SK-N-SH treated with all-trans-retinoic acid at 6 μM for 48 hours (cell line): Measurements from ENCODE around the gene ZNF583.

Experiments
- ATAC-seq: fragments of 200-7000 bp; cut with Tn5 transposase; 3 replicates; pipeline ENCODE4 v1.9.1; 2020; ENCODE audit warnings: mild to moderate bottlenecking, moderate library complexity
- ARNTL ChIP-seq: fragments of 450-650 bp; formaldehyde crosslinking; IDR thresholded peaks from 2 replicates; pipeline ENCODE4 v1.5.0; 2020; ENCODE audit warnings: low read depth, mild to moderate bottlenecking, moderate library complexity, borderline replicate concordance
- BACH2 ChIP-seq: fragments of 250-450 bp; sonication (Bioruptor Pico); IDR thresholded peaks from 2 replicates; pipeline ENCODE4 v1.9.0; 2021; ENCODE audit warnings: mild to moderate bottlenecking, borderline replicate concordance
- CSDC2 ChIP-seq: fragments of 250-450 bp; sonication (Bioruptor Pico); IDR thresholded peaks from 2 replicates; pipeline ENCODE4 v1.5.0; 2020; ENCODE audit warnings: mild to moderate bottlenecking, moderate library complexity
- ESRRG ChIP-seq: fragments of 250-450 bp; sonication (Bioruptor Pico); IDR thresholded peaks from 2 replicates; pipeline ENCODE4 v1.6.1; 2021; ENCODE audit warnings: mild to moderate bottlenecking
- GLIS3 ChIP-seq: fragments of 250-450 bp; sonication (Bioruptor Pico); IDR thresholded peaks from 2 replicates; pipeline ENCODE4 v1.5.0; 2020; ENCODE audit warnings: mild to moderate bottlenecking, moderate library complexity
- ISL1 ChIP-seq: fragments of 250-450 bp; sonication (Bioruptor Pico); IDR thresholded peaks from 2 replicates; pipeline ENCODE4 v2.1.2; 2022; ENCODE audit warnings: mild to moderate bottlenecking, moderate library complexity
- OSR1 ChIP-seq: fragments of 250-450 bp; sonication (Bioruptor Pico); IDR thresholded peaks from 2 replicates; pipeline ENCODE4 v1.8.0; 2022; ENCODE audit warnings: moderate library complexity, mild to moderate bottlenecking, inconsistent platforms
- PPARA ChIP-seq: fragments of 250-450 bp; sonication (Bioruptor Pico); IDR thresholded peaks from 2 replicates; pipeline ENCODE4 v1.5.0; 2020; ENCODE audit warnings: mild to moderate bottlenecking, borderline replicate concordance
- RARB ChIP-seq: fragments of 250-450 bp; sonication (Bioruptor Pico); IDR thresholded peaks from 2 replicates; pipeline ENCODE4 v1.8.0; 2021; ENCODE audit warnings: mild to moderate bottlenecking, moderate library complexity
- SNAI2 ChIP-seq: fragments of 250-450 bp; sonication (Bioruptor Pico); IDR thresholded peaks from 2 replicates; pipeline ENCODE4 v1.5.0; 2020; ENCODE audit warnings: mild to moderate bottlenecking, moderate library complexity
- TCF4 ChIP-seq: fragments of 250-450 bp; sonication (Bioruptor Pico); IDR thresholded peaks from 2 replicates; pipeline ENCODE4 v1.8.0; 2021; ENCODE audit warnings: mild to moderate bottlenecking, moderate library complexity, borderline replicate concordance
- TOX ChIP-seq: fragments of 250-450 bp; sonication (Bioruptor Pico); IDR thresholded peaks from 2 replicates; pipeline ENCODE4 v1.8.0; 2021; ENCODE audit warnings: mild to moderate bottlenecking, moderate library complexity, borderline replicate concordance
- ZC3H10 ChIP-seq: fragments of 250-450 bp; sonication (Bioruptor Pico); IDR thresholded peaks from 2 replicates; pipeline ENCODE4 v1.5.1; 2021; ENCODE audit warnings: mild to moderate bottlenecking, moderate library complexity
- ZFP3 ChIP-seq: fragments of 250-450 bp; sonication (Bioruptor Pico); IDR thresholded peaks from 2 replicates; pipeline ENCODE4 v1.5.0; 2020; ENCODE audit warnings: mild to moderate bottlenecking, moderate library complexity
- ZFP30 ChIP-seq: fragments of 450-650 bp; formaldehyde crosslinking; IDR thresholded peaks from 2 replicates; pipeline ENCODE4 v1.5.0; 2022; ENCODE audit warnings: mild to moderate bottlenecking, moderate library complexity
- ZNF70 ChIP-seq: fragments of 450-650 bp; formaldehyde crosslinking; IDR thresholded peaks from 2 replicates; pipeline ENCODE4 v1.5.0; 2020; ENCODE audit warnings: mild to moderate bottlenecking, moderate library complexity
- ZNF8 ChIP-seq: fragments of 450-650 bp; formaldehyde crosslinking; IDR thresholded peaks from 2 replicates; pipeline ENCODE4 v1.5.0; 2020; ENCODE audit warnings: mild to moderate bottlenecking, moderate library complexity
- TF ChIP-seq, protein P1 (sequence below): fragments of 250-450 bp; sonication (Bioruptor Pico); IDR thresholded peaks from 2 replicates; pipeline ENCODE4 v1.8.0; 2021; ENCODE audit warnings: low read depth, mild to moderate bottlenecking, moderate library complexity, borderline replicate concordance
- TF ChIP-seq, protein P2 (sequence below): fragments of 250-450 bp; sonication (Bioruptor Pico); IDR thresholded peaks from 2 replicates; pipeline ENCODE4 v1.8.0; 2020; ENCODE audit warnings: mild to moderate bottlenecking, moderate library complexity, borderline replicate concordance
- TF ChIP-seq, protein P3 (sequence below): fragments of 250-450 bp; sonication (Bioruptor Pico); IDR thresholded peaks from 2 replicates; pipeline ENCODE4 v1.5.0; 2020; ENCODE audit warnings: mild to moderate bottlenecking, moderate library complexity
- TF ChIP-seq, protein P4 (sequence below): fragments of 250-450 bp; sonication (Bioruptor Pico); IDR thresholded peaks from 2 replicates; pipeline ENCODE4 v1.5.1; 2020; ENCODE audit warnings: low read depth, mild to moderate bottlenecking, moderate library complexity
- TF ChIP-seq, protein P5 (sequence below): fragments of 250-450 bp; sonication (Bioruptor Pico); IDR thresholded peaks from 2 replicates; pipeline ENCODE4 v1.5.1; 2021; ENCODE audit warnings: mild to moderate bottlenecking, moderate library complexity

The ZNF583 gene

DNA sequence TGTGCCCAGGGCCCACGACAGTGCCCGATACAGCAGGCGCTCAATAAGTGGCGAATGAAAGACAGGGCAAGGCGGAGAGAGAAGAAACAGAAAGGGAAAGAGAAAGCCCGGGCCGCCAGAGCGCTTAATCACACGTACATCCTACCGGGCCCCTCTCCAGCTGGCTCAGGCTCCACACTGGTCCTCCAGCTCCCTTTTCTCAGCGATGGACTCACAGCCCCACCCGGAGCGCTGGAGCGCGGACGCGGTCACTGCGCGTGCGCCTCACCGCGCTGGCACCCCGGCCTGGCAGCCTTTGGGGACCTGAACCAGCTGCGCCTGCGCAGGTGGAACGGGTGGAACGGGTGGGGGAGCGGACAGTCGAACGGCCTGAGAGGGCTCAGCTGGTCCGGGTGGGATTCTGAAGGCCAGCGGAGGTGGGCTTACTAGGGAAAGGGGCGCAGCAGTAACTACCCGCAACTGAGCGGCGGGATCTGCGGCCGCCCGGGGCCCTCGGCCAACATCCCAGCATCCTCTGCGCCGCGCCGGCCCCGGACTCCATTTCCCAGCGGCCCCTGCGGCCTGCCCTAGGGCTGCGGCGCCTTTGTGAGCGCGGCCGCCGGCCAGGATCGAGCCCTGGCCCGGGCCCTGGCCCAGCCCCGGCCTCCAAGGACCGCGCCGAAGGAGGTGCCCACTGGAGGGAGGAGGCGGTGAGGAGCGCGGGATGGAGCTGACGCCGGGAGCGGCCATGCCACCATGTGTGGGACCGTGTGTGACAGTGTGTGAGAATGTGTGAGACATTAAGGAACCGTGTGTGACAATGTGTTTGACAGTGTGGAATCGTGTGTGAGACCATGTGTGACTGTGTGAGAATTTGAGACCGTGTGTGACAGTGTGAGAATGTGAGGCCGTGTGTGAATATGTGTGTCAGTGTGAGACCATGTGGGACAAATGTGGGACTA lies at the start of gene ZNF583:
ZNF583 (plus strand) TSS at position 569 of the 941 bp plus-strand sequence. CDS start 2,783 bp downstream, outside the sequence.
- ATAC-seq = peak; percentile 99
- TF ChIP-seq ARNTL (CRISPR knock-in tag) (no peak), GLIS3 (CRISPR knock-in tag) (no peak), ZFP30 (CRISPR knock-in tag) (no peak), ISL1 (no peak), CSDC2 (CRISPR knock-in tag) (no peak), RARB (CRISPR knock-in tag) (no peak), TCF4 (CRISPR knock-in tag) (no peak), OSR1 (CRISPR knock-in tag) (no peak), ZFP3 (CRISPR knock-in tag) (peak; percentile 79; the same call in 1 of the 2 replicates)
- TF ChIP-seq, protein P1, sequence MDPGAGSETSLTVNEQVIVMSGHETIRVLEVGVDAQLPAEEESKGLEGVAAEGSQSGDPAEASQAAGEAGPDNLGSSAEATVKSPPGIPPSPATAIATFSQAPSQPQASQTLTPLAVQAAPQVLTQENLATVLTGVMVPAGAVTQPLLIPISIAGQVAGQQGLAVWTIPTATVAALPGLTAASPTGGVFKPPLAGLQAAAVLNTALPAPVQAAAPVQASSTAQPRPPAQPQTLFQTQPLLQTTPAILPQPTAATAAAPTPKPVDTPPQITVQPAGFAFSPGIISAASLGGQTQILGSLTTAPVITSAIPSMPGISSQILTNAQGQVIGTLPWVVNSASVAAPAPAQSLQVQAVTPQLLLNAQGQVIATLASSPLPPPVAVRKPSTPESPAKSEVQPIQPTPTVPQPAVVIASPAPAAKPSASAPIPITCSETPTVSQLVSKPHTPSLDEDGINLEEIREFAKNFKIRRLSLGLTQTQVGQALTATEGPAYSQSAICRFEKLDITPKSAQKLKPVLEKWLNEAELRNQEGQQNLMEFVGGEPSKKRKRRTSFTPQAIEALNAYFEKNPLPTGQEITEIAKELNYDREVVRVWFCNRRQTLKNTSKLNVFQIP (CRISPR knock-in tag) = no peak
- TF ChIP-seq, protein P2, sequence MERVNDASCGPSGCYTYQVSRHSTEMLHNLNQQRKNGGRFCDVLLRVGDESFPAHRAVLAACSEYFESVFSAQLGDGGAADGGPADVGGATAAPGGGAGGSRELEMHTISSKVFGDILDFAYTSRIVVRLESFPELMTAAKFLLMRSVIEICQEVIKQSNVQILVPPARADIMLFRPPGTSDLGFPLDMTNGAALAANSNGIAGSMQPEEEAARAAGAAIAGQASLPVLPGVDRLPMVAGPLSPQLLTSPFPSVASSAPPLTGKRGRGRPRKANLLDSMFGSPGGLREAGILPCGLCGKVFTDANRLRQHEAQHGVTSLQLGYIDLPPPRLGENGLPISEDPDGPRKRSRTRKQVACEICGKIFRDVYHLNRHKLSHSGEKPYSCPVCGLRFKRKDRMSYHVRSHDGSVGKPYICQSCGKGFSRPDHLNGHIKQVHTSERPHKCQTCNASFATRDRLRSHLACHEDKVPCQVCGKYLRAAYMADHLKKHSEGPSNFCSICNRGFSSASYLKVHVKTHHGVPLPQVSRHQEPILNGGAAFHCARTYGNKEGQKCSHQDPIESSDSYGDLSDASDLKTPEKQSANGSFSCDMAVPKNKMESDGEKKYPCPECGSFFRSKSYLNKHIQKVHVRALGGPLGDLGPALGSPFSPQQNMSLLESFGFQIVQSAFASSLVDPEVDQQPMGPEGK (CRISPR knock-in tag) = peak; percentile 83; the same call in 1 of the 2 replicates

DNA sequence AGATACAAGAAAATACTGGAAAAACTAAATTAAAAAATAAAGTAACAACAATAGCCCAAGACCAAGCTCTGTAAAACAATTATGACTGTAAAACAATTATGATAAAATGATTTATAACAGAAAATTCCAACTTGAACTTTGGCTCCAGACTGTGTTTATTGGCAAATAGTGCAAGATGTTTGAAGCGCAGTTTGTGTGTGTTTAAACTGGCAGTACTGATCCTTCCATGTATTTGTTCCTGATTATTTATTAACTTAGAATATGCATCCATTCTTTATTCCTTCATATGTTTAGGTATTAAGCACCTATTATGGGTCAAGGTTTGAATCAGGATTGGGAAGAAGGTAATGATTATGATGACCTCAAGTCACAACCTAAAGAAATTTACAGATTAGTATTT lies 48.6 kb upstream of the ZNF583 start:
- no peak for ATAC-seq
- TF ChIP-seq ZFP30 (CRISPR knock-in tag) = no peak
- TF ChIP-seq, protein P2 (CRISPR knock-in tag) = no peak
- TF ChIP-seq ZC3H10 (CRISPR knock-in tag) = no peak
- no peak for TF ChIP-seq ISL1
- TF ChIP-seq, protein P3, sequence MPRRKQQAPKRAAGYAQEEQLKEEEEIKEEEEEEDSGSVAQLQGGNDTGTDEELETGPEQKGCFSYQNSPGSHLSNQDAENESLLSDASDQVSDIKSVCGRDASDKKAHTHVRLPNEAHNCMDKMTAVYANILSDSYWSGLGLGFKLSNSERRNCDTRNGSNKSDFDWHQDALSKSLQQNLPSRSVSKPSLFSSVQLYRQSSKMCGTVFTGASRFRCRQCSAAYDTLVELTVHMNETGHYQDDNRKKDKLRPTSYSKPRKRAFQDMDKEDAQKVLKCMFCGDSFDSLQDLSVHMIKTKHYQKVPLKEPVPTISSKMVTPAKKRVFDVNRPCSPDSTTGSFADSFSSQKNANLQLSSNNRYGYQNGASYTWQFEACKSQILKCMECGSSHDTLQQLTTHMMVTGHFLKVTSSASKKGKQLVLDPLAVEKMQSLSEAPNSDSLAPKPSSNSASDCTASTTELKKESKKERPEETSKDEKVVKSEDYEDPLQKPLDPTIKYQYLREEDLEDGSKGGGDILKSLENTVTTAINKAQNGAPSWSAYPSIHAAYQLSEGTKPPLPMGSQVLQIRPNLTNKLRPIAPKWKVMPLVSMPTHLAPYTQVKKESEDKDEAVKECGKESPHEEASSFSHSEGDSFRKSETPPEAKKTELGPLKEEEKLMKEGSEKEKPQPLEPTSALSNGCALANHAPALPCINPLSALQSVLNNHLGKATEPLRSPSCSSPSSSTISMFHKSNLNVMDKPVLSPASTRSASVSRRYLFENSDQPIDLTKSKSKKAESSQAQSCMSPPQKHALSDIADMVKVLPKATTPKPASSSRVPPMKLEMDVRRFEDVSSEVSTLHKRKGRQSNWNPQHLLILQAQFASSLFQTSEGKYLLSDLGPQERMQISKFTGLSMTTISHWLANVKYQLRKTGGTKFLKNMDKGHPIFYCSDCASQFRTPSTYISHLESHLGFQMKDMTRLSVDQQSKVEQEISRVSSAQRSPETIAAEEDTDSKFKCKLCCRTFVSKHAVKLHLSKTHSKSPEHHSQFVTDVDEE (CRISPR knock-in tag) = no peak
- TF ChIP-seq PPARA (CRISPR knock-in tag) = no peak
- no peak for TF ChIP-seq ESRRG (CRISPR knock-in tag)
- TF ChIP-seq TOX (CRISPR knock-in tag) = no peak
- no peak for TF ChIP-seq CSDC2 (CRISPR knock-in tag)
- no peak for TF ChIP-seq ZNF8 (CRISPR knock-in tag)
- TF ChIP-seq ZFP3 (CRISPR knock-in tag) = no peak
- TF ChIP-seq BACH2 = no peak
- TF ChIP-seq, protein P4, sequence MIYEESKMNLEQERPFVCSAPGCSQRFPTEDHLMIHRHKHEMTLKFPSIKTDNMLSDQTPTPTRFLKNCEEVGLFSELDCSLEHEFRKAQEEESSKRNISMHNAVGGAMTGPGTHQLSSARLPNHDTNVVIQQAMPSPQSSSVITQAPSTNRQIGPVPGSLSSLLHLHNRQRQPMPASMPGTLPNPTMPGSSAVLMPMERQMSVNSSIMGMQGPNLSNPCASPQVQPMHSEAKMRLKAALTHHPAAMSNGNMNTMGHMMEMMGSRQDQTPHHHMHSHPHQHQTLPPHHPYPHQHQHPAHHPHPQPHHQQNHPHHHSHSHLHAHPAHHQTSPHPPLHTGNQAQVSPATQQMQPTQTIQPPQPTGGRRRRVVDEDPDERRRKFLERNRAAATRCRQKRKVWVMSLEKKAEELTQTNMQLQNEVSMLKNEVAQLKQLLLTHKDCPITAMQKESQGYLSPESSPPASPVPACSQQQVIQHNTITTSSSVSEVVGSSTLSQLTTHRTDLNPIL = no peak
- TF ChIP-seq ZNF70 = no peak
- TF ChIP-seq SNAI2 (CRISPR knock-in tag) = no peak
- TF ChIP-seq TCF4 (CRISPR knock-in tag) = no peak
- no peak for TF ChIP-seq GLIS3 (CRISPR knock-in tag)
- TF ChIP-seq, protein P5, sequence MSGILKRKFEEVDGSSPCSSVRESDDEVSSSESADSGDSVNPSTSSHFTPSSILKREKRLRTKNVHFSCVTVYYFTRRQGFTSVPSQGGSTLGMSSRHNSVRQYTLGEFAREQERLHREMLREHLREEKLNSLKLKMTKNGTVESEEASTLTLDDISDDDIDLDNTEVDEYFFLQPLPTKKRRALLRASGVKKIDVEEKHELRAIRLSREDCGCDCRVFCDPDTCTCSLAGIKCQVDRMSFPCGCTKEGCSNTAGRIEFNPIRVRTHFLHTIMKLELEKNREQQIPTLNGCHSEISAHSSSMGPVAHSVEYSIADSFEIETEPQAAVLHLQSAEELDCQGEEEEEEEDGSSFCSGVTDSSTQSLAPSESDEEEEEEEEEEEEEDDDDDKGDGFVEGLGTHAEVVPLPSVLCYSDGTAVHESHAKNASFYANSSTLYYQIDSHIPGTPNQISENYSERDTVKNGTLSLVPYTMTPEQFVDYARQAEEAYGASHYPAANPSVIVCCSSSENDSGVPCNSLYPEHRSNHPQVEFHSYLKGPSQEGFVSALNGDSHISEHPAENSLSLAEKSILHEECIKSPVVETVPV (CRISPR knock-in tag) = no peak
- TF ChIP-seq, protein P1 (CRISPR knock-in tag) = no peak
